GM18505 (cell line): ENCODE measurements around the gene RASA2.
"Not testable (repeated sequence)": the region's sequence is repeated elsewhere in the genome, so short reads cannot be mapped to it uniquely, and the experiment has no call there.

ENCODE experiments used
- ATAC-seq: cut with Tn5 transposase; IDR thresholded peaks from one replicate; pipeline ENCODE4 v1.9.1; 2021; ENCODE audit not compliant: unreplicated experiment
- POLR2A ChIP-seq: IDR thresholded peaks from 4 replicates; pipeline ENCODE4 v1.6.1; 2011; ENCODE audit warnings: borderline replicate concordance; ENCODE audit not compliant: insufficient read depth, insufficient read length; ENCODE audit errors: extremely low read depth

RASA2 gene

GRCh38 chr3:141466633-141467169 is 20.1 kb upstream of the RASA2 start:
- ATAC-seq: no peak
- no peak for TF ChIP-seq POLR2A

GRCh38 chr3:141469720-141470119 is 17.1 kb upstream of the RASA2 start:
- TF ChIP-seq POLR2A: no peak
- no peak for ATAC-seq

- no peak for TF ChIP-seq POLR2A
- ATAC-seq: no peak
Measured at GRCh38 chr3:141471160-141471559, 15.7 kb upstream of the RASA2 start.

- ATAC-seq: no peak
- no peak for TF ChIP-seq POLR2A
Measured at GRCh38 chr3:141476033-141476432, 10.8 kb upstream of the RASA2 start.

- TF ChIP-seq POLR2A: no peak
- ATAC-seq: no peak
Measured at GRCh38 chr3:141477224-141477623, 9.6 kb upstream of the RASA2 start.

GRCh38 chr3:141478139-141478538 is 8.7 kb upstream of the RASA2 start:
- no peak for ATAC-seq
- no peak for TF ChIP-seq POLR2A

GRCh38 chr3:141478840-141479239 is 8.0 kb upstream of the RASA2 start:
- not testable (repeated sequence) for ATAC-seq

GRCh38 chr3:141482245-141482922 is 4.4 kb upstream of the RASA2 start:
- TF ChIP-seq POLR2A: no peak
- no peak for ATAC-seq

- ATAC-seq: no peak
- no peak for TF ChIP-seq POLR2A
Measured at GRCh38 chr3:141484701-141485287, 2.0 kb upstream of the RASA2 start.

- no peak for ATAC-seq
- no peak for TF ChIP-seq POLR2A
Measured at GRCh38 chr3:141485641-141486495, 959 bp upstream of the RASA2 start.

- no peak for TF ChIP-seq POLR2A
- no peak for ATAC-seq
Measured at GRCh38 chr3:141486496-141486745, 406 bp upstream of the RASA2 start.

- TF ChIP-seq POLR2A: peak; percentile 61
- peak; percentile 70 for ATAC-seq
Measured at GRCh38 chr3:141487521-141488252, 860 bp downstream of the RASA2 start.

- no peak for ATAC-seq
- no peak for TF ChIP-seq POLR2A
Measured at GRCh38 chr3:141489203-141489602, 2.4 kb downstream of the RASA2 start.

GRCh38 chr3:141491081-141491480 is 4.3 kb downstream of the RASA2 start:
- TF ChIP-seq POLR2A: no peak
- ATAC-seq: no peak

- TF ChIP-seq POLR2A: no peak
- no peak for ATAC-seq
Measured at GRCh38 chr3:141491929-141492328, 5.1 kb downstream of the RASA2 start.
